Astrocyte of the spinal cord (primary cell): ENCODE results near the gene ZNF329.
A peak's percentile ranks its signal among the peaks of the same experiment; 100 is the strongest.

Experiments
- DNase-seq: peaks from one replicate; pipeline ENCODE4 v3.0.0; 2011; ENCODE audit warnings: low read depth, low spot score
- H3K4me3 ChIP-seq: 2 replicates; pipeline ENCODE4 v1.5.1; 2011; ENCODE audit warnings: low read depth, mild to moderate bottlenecking, low read length, moderate library complexity
- CTCF ChIP-seq: IDR thresholded peaks from 2 replicates; pipeline ENCODE4 v1.5.1; 2012; ENCODE audit warnings: low read depth, mild to moderate bottlenecking, low read length, inconsistent platforms
- in situ Hi-C: cut with HindIII; loops from 2 replicates; pipeline ENCODE4 v1.10.0; 2017; ENCODE audit warnings: low sequenced_read_pairs

Gene ZNF329

GRCh38 chr19:58118979-58119733 is 31.4 kb downstream of the ZNF329 start:
- in situ Hi-C loops = no loop called here
- TF ChIP-seq CTCF = no peak
- no peak for DNase-seq
- no peak overlapping the region for H3K4me3 ChIP-seq

- no peak for TF ChIP-seq CTCF
- in situ Hi-C loops = no loop called here
- H3K4me3 ChIP-seq = no peak overlapping the region
- DNase-seq = no peak
Observed at GRCh38 chr19:58117841-58118575, 32.6 kb downstream of the ZNF329 start.

- in situ Hi-C loops = no loop called here
- no peak for TF ChIP-seq CTCF
- no peak for DNase-seq
- no peak overlapping the region for H3K4me3 ChIP-seq
Observed at GRCh38 chr19:58108546-58108817, 42.1 kb downstream of the ZNF329 start.

- no peak overlapping the region for H3K4me3 ChIP-seq
- in situ Hi-C loops = no loop called here
- no peak for TF ChIP-seq CTCF
Observed at GRCh38 chr19:58107778-58108545, 42.6 kb downstream of the ZNF329 start.

GRCh38 chr19:58098682-58098998 is 51.9 kb downstream of the ZNF329 start:
- in situ Hi-C loops = no loop called here
- TF ChIP-seq CTCF = no peak
- no peak for DNase-seq
- peak overlapping the region; percentile 89 for H3K4me3 ChIP-seq

More at GRCh38 chr19:58107778-58108545, 42.6 kb downstream of the ZNF329 start:
- DNase-seq = no peak

- in situ Hi-C loops = no loop called here
- H3K4me3 ChIP-seq = peak within 1 kb of the TSS; percentile 89
- no peak for TF ChIP-seq CTCF
- peak; percentile 96 for DNase-seq
Observed at GRCh38 chr19:58097781-58098681, 52.6 kb downstream of the ZNF329 start, which contains the start of gene ZSCAN18. TSS of gene ZSCAN18 (minus strand) at chr19:58098231. CDS start at chr19:58090267, 7,964 bp downstream.
